Stimulated activated CD8-positive, alpha-beta memory T cell treated with anti-CD3 and anti-CD28 coated beads, Interleukin-7, amount 100 ng/mL, for 4 hours (primary cell): ENCODE data around the gene TNP2.
"Not testable (repeated sequence)": the region's sequence is repeated elsewhere in the genome, so short reads cannot be mapped to it uniquely, and the experiment has no call there.

ENCODE experiments used
- DNase-seq, 2 donors: peaks; one replicate each; pipeline ENCODE4 v3.0.0-alpha.2; 2020; ENCODE audit warnings: low read depth in 2 of 2

Gene TNP2

GRCh38 chr16:11220507-11220906, 48.6 kb downstream of the TNP2 start:
- not testable (repeated sequence) for DNase-seq

- no peak for DNase-seq
These were observed 49.9 kb downstream of the TNP2 start for GRCh38 chr16:11219178-11219577.

DNA sequence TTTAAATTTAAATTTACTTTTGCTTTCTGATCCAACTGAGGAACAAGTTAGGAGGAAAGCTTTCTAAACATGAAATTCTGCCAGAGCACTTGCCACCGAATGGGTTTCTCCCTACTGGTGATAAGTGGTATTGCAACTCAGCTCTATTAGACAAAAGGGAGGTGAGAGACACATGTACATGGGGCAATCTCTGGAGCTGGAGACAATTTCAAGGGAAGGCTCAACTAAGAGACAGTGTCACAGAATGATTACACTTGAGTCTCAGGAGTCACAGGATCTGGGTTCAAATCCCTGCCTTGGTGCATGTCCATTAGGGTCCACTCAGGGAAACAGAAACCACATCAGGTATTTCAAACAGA, 50.5 kb downstream of the TNP2 start:
- DNase-seq, result no peak
